HG02852 (cell line): Measurements from ENCODE around the gene CZIB.
A peak's percentile ranks its signal among the peaks of the same experiment; 100 is the strongest.

Source experiments
- ATAC-seq: cut with Tn5 transposase; IDR thresholded peaks from one replicate; pipeline ENCODE4 v1.9.1; 2021; ENCODE audit warnings: mild to moderate bottlenecking, moderate library complexity; ENCODE audit not compliant: unreplicated experiment

Gene CZIB

GRCh38 chr1:53220171-53220961 is at the start of gene CZIB:
CZIB (minus strand) TSS chr1:53220634; CDS start chr1:53220575, 59 bp downstream.
- peak; percentile 91 for ATAC-seq

- no peak for ATAC-seq
Observed at GRCh38 chr1:53270107-53270506, 49.7 kb upstream of the CZIB start.

GRCh38 chr1:53267761-53268160 is 47.3 kb upstream of the CZIB start:
- ATAC-seq: no peak

GRCh38 chr1:53266038-53266437 is 45.6 kb upstream of the CZIB start:
- no peak for ATAC-seq

GRCh38 chr1:53265581-53265980 is 45.1 kb upstream of the CZIB start:
- ATAC-seq: no peak

GRCh38 chr1:53264048-53264447 is 43.6 kb upstream of the CZIB start:
- no peak for ATAC-seq

- ATAC-seq: no peak
Observed at GRCh38 chr1:53262000-53262399, 41.6 kb upstream of the CZIB start.

- ATAC-seq: no peak
Observed at GRCh38 chr1:53260631-53261247, 40.3 kb upstream of the CZIB start.

- no peak for ATAC-seq
Observed at GRCh38 chr1:53259932-53260331, 39.5 kb upstream of the CZIB start.

GRCh38 chr1:53258216-53258615 is 37.8 kb upstream of the CZIB start:
- ATAC-seq: no peak

GRCh38 chr1:53257454-53258081 is 37.1 kb upstream of the CZIB start:
- ATAC-seq: no peak

GRCh38 chr1:53256511-53257453 is 36.3 kb upstream of the CZIB start:
- ATAC-seq: no peak

- ATAC-seq: no peak
Observed at GRCh38 chr1:53255031-53255430, 34.6 kb upstream of the CZIB start.

- no peak for ATAC-seq
Observed at GRCh38 chr1:53254011-53254640, 33.7 kb upstream of the CZIB start.

- ATAC-seq: no peak
Observed at GRCh38 chr1:53250325-53250724, 29.9 kb upstream of the CZIB start.

- ATAC-seq: no peak
Observed at GRCh38 chr1:53249706-53250105, 29.3 kb upstream of the CZIB start.

- no peak for ATAC-seq
Observed at GRCh38 chr1:53246261-53247134, 26.1 kb upstream of the CZIB start.

- ATAC-seq: no peak
Observed at GRCh38 chr1:53244141-53244540, 23.7 kb upstream of the CZIB start.

- no peak for ATAC-seq
Observed at GRCh38 chr1:53242381-53242780, 21.9 kb upstream of the CZIB start.

GRCh38 chr1:53241828-53242227 is 21.4 kb upstream of the CZIB start:
- no peak for ATAC-seq
